ENCODE data around the gene DDIT4. TPM values are rescaled to one million over a fixed set of nuclear protein-coding genes. Genes with fewer than 3 reads are reported as not detected.

DDIT4 gene
- total RNA-seq, 1 experiment from 2014 or later: 68.9 TPM

- intact Hi-C loops (cut with micrococcal nuclease): no loop called here
- TF ChIP-seq EZH2 (IDR thresholded peaks at IDR 0.05; ENCODE audit: low read length, unreplicated experiment) (no peak), EZH2phosphoT487 (IDR thresholded peaks at IDR 0.05; ENCODE audit: borderline replicate concordance, low read length) (no peak), CTCF (conservative IDR thresholded peaks at IDR 0.05; ENCODE audit: low read depth, low read length) (no peak)
- no peaks in the 10 kb centered on the region for H3K79me2 ChIP-seq (ENCODE audit: low read length)
- no peaks in the 10 kb centered on the region for H3F3A ChIP-seq (ENCODE audit: low read length, unreplicated experiment)
- DNase-seq: no peak
- H3K27me3 ChIP-seq (ENCODE audit: low read length): no peaks in the 10 kb centered on the region
- H2AFZ ChIP-seq (ENCODE audit: low read length): no peak overlapping the region
- CTCF ChIA-PET: no interaction called here
- H3K9ac ChIP-seq (ENCODE audit: low read length): no peak overlapping the region
- no peak for ATAC-seq
- POLR2A ChIA-PET (ENCODE audit: unreplicated experiment): no interaction called here
- no peak overlapping the region for H3K4me3 ChIP-seq (ENCODE audit: low read length)
- BruUV-seq (replicated peaks): no TSS peak
- H3K4me2 ChIP-seq (ENCODE audit: low read length): no peak overlapping the region
- 0 out of 2 replicates have a peak, but pooled peaks cover 3% of the 10 kb centered on the region for H3K4me1 ChIP-seq (ENCODE audit: insufficient read depth, low read length)
- H3K9me3 ChIP-seq (ENCODE audit: low read length): no peaks in the 10 kb centered on the region
- H3K36me3 ChIP-seq (ENCODE audit: low read depth, low read length): no peaks in the 10 kb centered on the region
- no peaks in the 10 kb centered on the region for H3K9me2 ChIP-seq (replicated peaks; ENCODE audit: low read length)
- H4K20me1 ChIP-seq (ENCODE audit: low read length): no peaks in the 10 kb centered on the region
- H3K27ac ChIP-seq (ENCODE audit: low read length): no peak overlapping the region
These were observed 20.1 kb upstream of the DDIT4 start for GRCh38 chr10:72253578-72253977.

DNA sequence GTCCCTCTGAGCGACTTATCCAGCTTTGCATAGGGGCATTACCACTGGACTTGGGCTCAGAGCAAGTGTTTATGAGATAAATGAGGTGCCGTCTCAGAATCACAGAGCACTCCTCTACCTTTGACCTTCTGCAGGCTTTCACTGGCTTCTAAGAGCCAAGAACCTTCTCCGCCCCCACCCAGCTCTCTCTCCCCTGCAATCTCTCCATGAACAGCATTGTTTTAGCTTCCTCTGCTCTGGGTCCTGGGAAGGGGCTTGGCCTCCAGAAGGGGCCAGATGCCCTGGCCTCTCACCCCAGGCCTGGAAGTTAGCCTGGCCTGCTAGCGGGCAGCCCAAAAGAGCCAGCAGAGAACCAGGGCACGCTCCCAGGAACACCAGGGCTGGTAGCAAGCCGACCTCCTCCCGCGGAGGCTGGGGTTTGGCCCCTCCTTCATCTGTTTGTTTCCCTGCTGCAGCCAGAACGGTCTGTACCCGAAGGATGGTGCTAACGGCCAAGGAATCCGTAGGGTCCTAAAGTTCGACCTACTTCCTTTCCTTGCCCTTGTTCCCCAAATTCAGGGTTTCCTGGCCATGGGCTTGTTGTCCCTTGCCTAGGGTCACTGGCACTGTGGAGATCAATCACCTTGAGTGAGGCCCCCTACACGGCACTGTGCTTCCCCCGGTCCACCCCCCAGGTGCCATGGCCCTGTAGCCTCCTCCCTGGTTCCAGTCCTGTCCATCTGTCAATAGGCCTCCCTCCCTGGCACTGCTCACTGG, 18.7 kb upstream of the DDIT4 start:
- H3K27ac ChIP-seq (ENCODE audit: low read length): no peak overlapping the region
- TF ChIP-seq CTCF (conservative IDR thresholded peaks at IDR 0.05; ENCODE audit: low read depth, low read length) (no peak), EZH2phosphoT487 (IDR thresholded peaks at IDR 0.05; ENCODE audit: borderline replicate concordance, low read length) (no peak), EZH2 (IDR thresholded peaks at IDR 0.05; ENCODE audit: low read length, unreplicated experiment) (no peak)
- ChIA-PET POLR2A (ENCODE audit: unreplicated experiment) (no interaction called here), CTCF (no interaction called here)
- peaks cover 5% of the 10 kb centered on the region for H3K4me1 ChIP-seq (ENCODE audit: insufficient read depth, low read length)
- no peak overlapping the region for H3K4me2 ChIP-seq (ENCODE audit: low read length)
- no peak overlapping the region for H3K9ac ChIP-seq (ENCODE audit: low read length)
- H2AFZ ChIP-seq (ENCODE audit: low read length): no peak overlapping the region
- H3K36me3 ChIP-seq (ENCODE audit: low read depth, low read length): no peaks in the 10 kb centered on the region
- no peaks in the 10 kb centered on the region for H3K79me2 ChIP-seq (ENCODE audit: low read length)
- ATAC-seq (no peak), DNase-seq (no peak)
- no peaks in the 10 kb centered on the region for H4K20me1 ChIP-seq (ENCODE audit: low read length)
- H3K9me2 ChIP-seq (replicated peaks; ENCODE audit: low read length): no peaks in the 10 kb centered on the region
- BruUV-seq (replicated peaks): no TSS peak
- intact Hi-C loops (cut with micrococcal nuclease): no loop called here
- H3K9me3 ChIP-seq (ENCODE audit: low read length): no peaks in the 10 kb centered on the region
- H3F3A ChIP-seq (ENCODE audit: low read length, unreplicated experiment): no peaks in the 10 kb centered on the region
- H3K4me3 ChIP-seq (ENCODE audit: low read length): no peak overlapping the region
- no peaks in the 10 kb centered on the region for H3K27me3 ChIP-seq (ENCODE audit: low read length)

DNA sequence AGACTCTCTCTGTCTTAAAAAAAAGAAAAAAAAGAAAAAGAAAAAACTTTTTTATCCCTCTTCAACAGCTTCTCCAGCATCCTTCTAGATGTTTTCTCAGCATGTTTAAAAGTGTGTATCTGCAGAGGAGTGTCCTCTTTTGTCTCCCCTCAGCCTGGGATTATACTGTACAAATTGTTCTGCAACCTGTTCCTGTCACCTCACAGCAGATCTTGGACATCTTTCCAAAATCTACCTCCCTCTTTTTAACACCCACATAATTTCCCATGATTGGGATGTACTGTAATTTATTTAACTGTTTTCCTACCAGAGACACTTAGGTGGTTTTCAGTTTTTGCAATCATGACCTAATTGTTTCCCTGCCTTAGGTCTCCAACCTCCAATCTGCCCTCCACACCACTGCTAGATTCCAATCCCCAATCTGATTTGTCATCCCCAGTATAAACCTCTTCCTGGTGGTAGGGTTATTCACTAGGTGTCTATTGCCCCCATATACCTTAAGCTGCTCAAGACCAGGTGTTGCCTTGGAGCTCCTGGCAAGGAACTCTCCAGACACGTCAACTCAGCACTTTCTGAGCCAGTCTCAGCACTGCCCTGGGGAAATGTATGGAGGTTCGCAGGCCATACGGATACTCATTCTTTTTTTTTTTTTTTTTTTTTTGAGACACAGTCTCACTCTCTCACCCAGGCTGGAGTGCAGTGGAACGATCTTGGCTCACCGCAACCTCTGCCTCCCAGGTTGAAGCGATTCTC, 17.6 kb upstream of the DDIT4 start:
- H3K79me2 ChIP-seq (ENCODE audit: low read length): no peaks in the 10 kb centered on the region
- BruUV-seq (replicated peaks): no TSS peak
- H3K4me1 ChIP-seq (ENCODE audit: insufficient read depth, low read length): peaks cover 9% of the 10 kb centered on the region
- no peak overlapping the region for H3K4me3 ChIP-seq (ENCODE audit: low read length)
- H3K9me3 ChIP-seq (ENCODE audit: low read length): no peaks in the 10 kb centered on the region
- H3K4me2 ChIP-seq (ENCODE audit: low read length): no peak overlapping the region
- H4K20me1 ChIP-seq (ENCODE audit: low read length): no peaks in the 10 kb centered on the region
- H3K36me3 ChIP-seq (ENCODE audit: low read depth, low read length): no peaks in the 10 kb centered on the region
- no peak overlapping the region for H3K27ac ChIP-seq (ENCODE audit: low read length)
- no peak overlapping the region for H3K9ac ChIP-seq (ENCODE audit: low read length)
- H3K9me2 ChIP-seq (replicated peaks; ENCODE audit: low read length): no peaks in the 10 kb centered on the region
- ATAC-seq (no peak), DNase-seq (no peak)
- POLR2A ChIA-PET (ENCODE audit: unreplicated experiment): no interaction called here
- no peaks in the 10 kb centered on the region for H3K27me3 ChIP-seq (ENCODE audit: low read length)
- CTCF ChIA-PET: no interaction called here
- no peak for TF ChIP-seq EZH2phosphoT487 (IDR thresholded peaks at IDR 0.05; ENCODE audit: borderline replicate concordance, low read length)
- TF ChIP-seq CTCF (conservative IDR thresholded peaks at IDR 0.05; ENCODE audit: low read depth, low read length): no peak
- no peak for TF ChIP-seq EZH2 (IDR thresholded peaks at IDR 0.05; ENCODE audit: low read length, unreplicated experiment)
- no peaks in the 10 kb centered on the region for H3F3A ChIP-seq (ENCODE audit: low read length, unreplicated experiment)
- intact Hi-C loops (cut with micrococcal nuclease): no loop called here
- H2AFZ ChIP-seq (ENCODE audit: low read length): no peak overlapping the region

Data from PC-3 (cell line).